Activated gamma-delta T cell (primary cell): Measurements from ENCODE around the gene FLOT2.
A peak's percentile ranks its signal among the peaks of the same experiment; 100 is the strongest.
"Not testable (repeated sequence)": the region's sequence is repeated elsewhere in the genome, so short reads cannot be mapped to it uniquely, and the experiment has no call there.

Experiments used
- DNase-seq: peaks from one replicate; lab custom pipeline; 2025; lab: John Stamatoyannopoulos, UW

Gene FLOT2

DNA sequence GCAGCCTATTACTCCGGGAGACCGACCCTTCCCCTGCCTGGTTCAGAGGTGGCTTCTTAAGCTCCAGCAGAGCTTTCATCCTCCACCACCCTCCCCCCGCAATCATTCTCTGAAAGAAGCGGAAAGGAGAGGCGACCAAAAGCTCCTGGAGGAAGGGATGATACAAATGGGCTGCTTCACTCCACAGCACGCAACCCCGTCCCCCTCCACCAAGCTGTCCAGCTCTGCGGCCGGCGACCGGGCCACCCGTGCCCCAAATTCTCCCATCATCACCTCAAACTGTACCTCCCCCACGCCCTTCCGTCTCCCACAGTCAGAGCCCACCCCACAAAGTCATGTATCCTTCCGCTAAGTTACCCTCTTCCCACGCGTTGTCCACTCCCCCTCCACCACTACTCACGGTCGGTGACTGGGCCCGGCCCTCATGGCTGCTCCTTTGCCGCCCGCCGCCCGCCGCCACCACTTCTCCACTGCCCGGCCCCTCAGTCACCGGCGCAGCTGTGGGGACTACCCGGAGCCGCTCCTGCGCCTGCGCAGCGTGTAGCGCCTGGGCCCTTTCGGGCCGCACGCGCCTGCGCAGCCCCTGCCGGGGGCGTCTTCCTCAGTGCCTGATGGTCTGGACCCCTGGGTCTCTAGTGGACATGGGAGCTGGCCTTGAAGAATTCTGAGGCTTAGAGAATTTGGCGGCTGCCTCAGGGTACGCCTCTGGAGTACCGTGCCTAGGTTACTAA is 55.1 kb downstream of the FLOT2 start, which contains the start of gene FAM222B:
FAM222B (minus strand) TSS at position 509 of the 731 bp plus-strand sequence. CDS start 76,123 bp downstream, outside the sequence.
- DNase-seq: peak; percentile 84

- DNase-seq: no peak
Measured at GRCh38 chr17:28841901-28842281, 55.6 kb downstream of the FLOT2 start.

- DNase-seq: no peak
Measured at GRCh38 chr17:28839221-28839620, 58.3 kb downstream of the FLOT2 start.

DNA sequence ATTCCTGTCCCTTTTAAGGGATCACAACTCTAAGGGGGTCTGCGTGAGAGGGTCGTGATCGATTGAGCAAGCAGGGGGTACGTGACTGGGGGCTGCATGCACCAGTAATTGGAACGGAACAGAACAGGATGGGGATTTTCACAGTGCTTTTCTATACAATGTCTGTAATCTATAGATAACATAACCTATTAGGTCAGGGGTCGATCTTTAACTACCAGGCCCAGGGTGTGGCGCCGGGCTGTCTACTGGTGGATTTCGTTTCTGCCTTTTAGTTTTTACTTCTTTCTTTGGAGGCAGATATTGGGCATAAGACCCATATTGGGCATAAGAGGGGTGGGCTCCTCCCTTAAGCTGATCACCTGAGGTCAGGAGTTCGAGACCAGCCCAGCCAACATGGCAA is 61.0 kb downstream of the FLOT2 start:
- not testable (repeated sequence) for DNase-seq

- no peak for DNase-seq
Measured at GRCh38 chr17:28834420-28834819, 63.1 kb downstream of the FLOT2 start.
